NCI-H774 (cell line): ENCODE results near the gene IGF2BP3.

Source experiments
- DNase-seq: peaks from one replicate; lab custom pipeline; 2025; lab: John Stamatoyannopoulos, UW

The IGF2BP3 gene

DNA sequence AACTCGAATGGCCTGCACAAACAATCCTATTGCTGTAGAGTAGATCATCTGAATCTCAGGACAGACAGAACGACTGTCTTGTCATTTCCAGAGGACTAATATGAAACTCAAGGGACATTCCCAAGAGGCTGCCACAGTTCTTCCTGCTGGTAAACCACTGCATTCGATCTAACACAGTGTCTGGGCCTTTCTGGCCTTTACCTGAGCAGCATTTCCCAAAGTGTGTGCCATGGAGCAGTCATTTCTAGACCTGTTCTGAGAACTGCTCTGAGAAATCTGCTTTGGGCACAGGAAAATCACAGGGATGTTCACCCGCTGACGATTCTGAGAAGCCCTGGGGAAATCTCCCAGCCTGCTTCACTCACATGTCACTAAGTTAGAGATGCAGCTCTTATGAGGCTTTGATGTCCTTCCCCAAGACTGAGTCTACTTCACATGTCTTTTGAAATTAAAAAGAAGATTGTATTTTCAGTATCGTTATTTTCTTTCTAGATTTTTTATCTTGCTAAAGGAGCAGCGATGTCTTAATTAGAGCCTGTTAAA lies 205.3 kb downstream of the IGF2BP3 start:
- no peak for DNase-seq

GRCh38 chr7:23261843-23262452 lies 208.3 kb downstream of the IGF2BP3 start:
- DNase-seq: peak; percentile 70

GRCh38 chr7:23260371-23260770 lies 209.9 kb downstream of the IGF2BP3 start:
- DNase-seq: no peak
